DOHH2 (cell line): ENCODE measurements around the gene KCNA5.

Experiments used
- H3F3A ChIP-seq: fragments of 200-600 bp; sonication (generic), shearing (Covaris generic); 2 replicates; pipeline ENCODE4 v1.6.0; 2016; ENCODE audit warnings: antibody characterized with exemption, mild to moderate bottlenecking; ENCODE audit not compliant: control insufficient read depth, insufficient read depth
- H3K27ac ChIP-seq: fragments of 200-600 bp; sonication (generic); 2 replicates; pipeline ENCODE4 v1.5.1; 2014; ENCODE audit warnings: low read depth, mild to moderate bottlenecking, low read length, moderate library complexity
- H3K27me3 ChIP-seq: fragments of 200-600 bp; sonication (generic); 2 replicates; pipeline ENCODE4 v1.6.1; 2014; ENCODE audit warnings: mild to moderate bottlenecking, low read length, mixed read lengths; ENCODE audit not compliant: control insufficient read depth
- H3K36me3 ChIP-seq: fragments of 200-600 bp; sonication (generic); 2 replicates; pipeline ENCODE4 v1.6.1; 2014; ENCODE audit warnings: mild to moderate bottlenecking, low read length, moderate library complexity, mixed read lengths; ENCODE audit not compliant: control insufficient read depth
- H3K4me1 ChIP-seq: fragments of 200-600 bp; sonication (generic); 2 replicates; pipeline ENCODE4 v1.6.1; 2014; ENCODE audit warnings: mild to moderate bottlenecking, low read length, mixed read lengths; ENCODE audit not compliant: control insufficient read depth
- H3K4me2 ChIP-seq: fragments of 200-600 bp; sonication (generic); 2 replicates; pipeline ENCODE4 v1.6.0; 2014; ENCODE audit warnings: mild to moderate bottlenecking, low read length, moderate library complexity
- H3K4me3 ChIP-seq: fragments of 200-600 bp; sonication (generic); 2 replicates; pipeline ENCODE4 v1.5.1; 2014; ENCODE audit warnings: mild to moderate bottlenecking, low read length, mixed read lengths
- H3K79me2 ChIP-seq: fragments of 200-600 bp; sonication (generic); 2 replicates; pipeline ENCODE4 v1.6.1; 2014; ENCODE audit warnings: mild to moderate bottlenecking, low read length, mixed read lengths; ENCODE audit not compliant: control insufficient read depth
- H3K9me2 ChIP-seq: fragments of 200-600 bp; sonication (generic); replicated peaks from 2 replicates; pipeline ENCODE4 v1.6.1; 2014; ENCODE audit warnings: mild to moderate bottlenecking, low read length, mixed read lengths; ENCODE audit not compliant: control insufficient read depth
- H3K9me3 ChIP-seq: fragments of 200-600 bp; sonication (generic); 2 replicates; pipeline ENCODE4 v1.6.1; 2014; ENCODE audit warnings: antibody characterized with exemption, low read length, mixed read lengths; ENCODE audit not compliant: control insufficient read depth, insufficient read depth
- H4K20me1 ChIP-seq: fragments of 200-600 bp; sonication (generic); 2 replicates; pipeline ENCODE4 v1.6.0; 2014; ENCODE audit warnings: low read depth, mild to moderate bottlenecking, antibody characterized with exemption, low read length, moderate library complexity; ENCODE audit not compliant: control insufficient read depth, insufficient read depth
- CTCF ChIP-seq: fragments of 200-600 bp; sonication (generic); IDR thresholded peaks from one replicate; pipeline ENCODE4 v1.5.1; 2014; ENCODE audit warnings: antibody characterized with exemption, mild to moderate bottlenecking, low read depth, low read length; ENCODE audit not compliant: poor library complexity, severe bottlenecking
- EZH2phosphoT487 ChIP-seq: fragments of 200-600 bp; sonication (generic); IDR thresholded peaks from 2 replicates; pipeline ENCODE4 v1.6.1; 2017; ENCODE audit warnings: borderline replicate concordance, mild to moderate bottlenecking, antibody characterized with exemption, low read length, moderate library complexity, mixed read lengths

Gene KCNA5

GRCh38 chr12:5040368-5040767 lies 3.3 kb upstream of the KCNA5 start:
- Histone ChIP-seq H3K4me3 (no peak overlapping the region), H3K36me3 (no peaks in the 10 kb centered on the region), H3K4me2 (no peak overlapping the region), H3K27me3 (peaks cover 25% of the 10 kb centered on the region), H3K9me2 (no peaks in the 10 kb centered on the region), H3K79me2 (no peaks in the 10 kb centered on the region), H3K9me3 (no peaks in the 10 kb centered on the region), H3K27ac (no peak overlapping the region), H4K20me1 (no peaks in the 10 kb centered on the region), H3K4me1 (no peaks in the 10 kb centered on the region), H3F3A (no peaks in the 10 kb centered on the region)
- TF ChIP-seq CTCF (no peak), EZH2phosphoT487 (no peak)

DNA sequence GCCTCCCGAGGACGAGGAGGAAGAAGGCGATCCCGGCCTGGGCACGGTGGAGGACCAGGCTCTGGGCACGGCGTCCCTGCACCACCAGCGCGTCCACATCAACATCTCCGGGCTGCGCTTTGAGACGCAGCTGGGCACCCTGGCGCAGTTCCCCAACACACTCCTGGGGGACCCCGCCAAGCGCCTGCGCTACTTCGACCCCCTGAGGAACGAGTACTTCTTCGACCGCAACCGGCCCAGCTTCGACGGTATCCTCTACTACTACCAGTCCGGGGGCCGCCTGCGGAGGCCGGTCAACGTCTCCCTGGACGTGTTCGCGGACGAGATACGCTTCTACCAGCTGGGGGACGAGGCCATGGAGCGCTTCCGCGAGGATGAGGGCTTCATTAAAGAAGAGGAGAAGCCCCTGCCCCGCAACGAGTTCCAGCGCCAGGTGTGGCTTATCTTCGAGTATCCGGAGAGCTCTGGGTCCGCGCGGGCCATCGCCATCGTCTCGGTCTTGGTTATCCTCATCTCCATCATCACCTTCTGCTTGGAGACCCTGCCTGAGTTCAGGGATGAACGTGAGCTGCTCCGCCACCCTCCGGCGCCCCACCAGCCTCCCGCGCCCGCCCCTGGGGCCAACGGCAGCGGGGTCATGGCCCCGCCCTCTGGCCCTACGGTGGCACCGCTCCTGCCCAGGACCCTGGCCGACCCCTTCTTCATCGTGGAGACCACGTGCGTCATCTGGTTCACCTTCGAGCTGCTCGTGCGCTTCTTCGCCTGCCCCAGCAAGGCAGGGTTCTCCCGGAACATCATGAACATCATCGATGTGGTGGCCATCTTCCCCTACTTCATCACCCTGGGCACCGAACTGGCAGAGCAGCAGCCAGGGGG lies 979 bp downstream of the KCNA5 start:
- H3F3A ChIP-seq = no peaks in the 10 kb centered on the region
- H3K9me2 ChIP-seq = no peaks in the 10 kb centered on the region
- peaks cover 12% of the 10 kb centered on the region for H3K4me1 ChIP-seq
- no peaks in the 10 kb centered on the region for H3K9me3 ChIP-seq
- no peaks in the 10 kb centered on the region for H3K36me3 ChIP-seq
- H4K20me1 ChIP-seq = no peaks in the 10 kb centered on the region
- no peak overlapping the region for H3K4me2 ChIP-seq
- no peak overlapping the region for H3K27ac ChIP-seq
- H3K4me3 ChIP-seq = no peak overlapping the region
- peaks cover 32% of the 10 kb centered on the region for H3K27me3 ChIP-seq
- no peaks in the 10 kb centered on the region for H3K79me2 ChIP-seq
- TF ChIP-seq CTCF (no peak), EZH2phosphoT487 (no peak)

DNA sequence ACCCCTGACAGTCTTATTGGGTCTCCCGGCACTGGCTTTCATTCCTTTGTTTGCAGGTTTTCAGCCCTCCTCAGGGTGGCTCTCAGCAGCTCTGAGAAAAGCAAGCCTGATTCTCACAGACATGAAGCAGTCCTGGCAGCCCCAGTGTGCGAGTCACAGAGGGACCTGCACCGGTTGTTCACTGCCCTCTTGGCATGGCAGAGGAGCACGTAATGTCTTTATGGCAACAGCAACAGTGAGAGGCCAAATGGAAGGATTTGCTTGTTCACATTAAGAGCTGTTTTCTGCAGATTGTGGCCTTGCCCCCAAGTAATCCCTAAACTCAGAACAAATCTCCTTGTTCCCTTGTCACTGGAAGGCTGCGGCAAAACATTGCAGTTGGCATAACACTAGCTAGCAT lies 3.4 kb downstream of the KCNA5 start:
- TF ChIP-seq CTCF = no peak
- no peak for TF ChIP-seq EZH2phosphoT487
- Histone ChIP-seq H3K4me2 (no peak overlapping the region), H3K4me3 (no peak overlapping the region), H3K36me3 (no peaks in the 10 kb centered on the region), H4K20me1 (no peaks in the 10 kb centered on the region), H3K9me2 (no peaks in the 10 kb centered on the region), H3F3A (peaks cover 2% of the 10 kb centered on the region; the same call in 1 of the 2 replicates), H3K79me2 (no peaks in the 10 kb centered on the region), H3K27me3 (peaks cover 11% of the 10 kb centered on the region), H3K9me3 (no peaks in the 10 kb centered on the region), H3K4me1 (peaks cover 28% of the 10 kb centered on the region), H3K27ac (no peak overlapping the region)
